RWPE1 (cell line): ENCODE data around the gene ACER3.

Source experiments
- CTCF ChIA-PET: fragments of 350-600 bp; sonication (Branson Sonifier 250); formaldehyde crosslinking; extraction: SDS; loops from one replicate; lab custom pipeline; 2021; lab: Yijun Ruan, JAX
- POLR2A ChIA-PET: fragments of 400-600 bp; formaldehyde crosslinking; extraction: SDS; loops from one replicate; lab custom pipeline; 2020; ENCODE audit warnings: antibody characterized with exemption; ENCODE audit not compliant: low non-redundant PET; lab: Yijun Ruan, JAX
- DNase-seq: peaks from one replicate; pipeline ENCODE4 v3.0.0; 2012; ENCODE audit warnings: low spot score
- H3K27ac ChIP-seq: fragments of 450-650 bp; 2 replicates; pipeline ENCODE4 v1.5.1; 2017
- TF ChIP-seq, protein P1 (sequence below): fragments of 450-650 bp; conservative IDR thresholded peaks from 2 replicates; pipeline ENCODE4 v1.5.1; 2017; ENCODE audit warnings: low read depth, mild to moderate bottlenecking

The ACER3 gene

DNA sequence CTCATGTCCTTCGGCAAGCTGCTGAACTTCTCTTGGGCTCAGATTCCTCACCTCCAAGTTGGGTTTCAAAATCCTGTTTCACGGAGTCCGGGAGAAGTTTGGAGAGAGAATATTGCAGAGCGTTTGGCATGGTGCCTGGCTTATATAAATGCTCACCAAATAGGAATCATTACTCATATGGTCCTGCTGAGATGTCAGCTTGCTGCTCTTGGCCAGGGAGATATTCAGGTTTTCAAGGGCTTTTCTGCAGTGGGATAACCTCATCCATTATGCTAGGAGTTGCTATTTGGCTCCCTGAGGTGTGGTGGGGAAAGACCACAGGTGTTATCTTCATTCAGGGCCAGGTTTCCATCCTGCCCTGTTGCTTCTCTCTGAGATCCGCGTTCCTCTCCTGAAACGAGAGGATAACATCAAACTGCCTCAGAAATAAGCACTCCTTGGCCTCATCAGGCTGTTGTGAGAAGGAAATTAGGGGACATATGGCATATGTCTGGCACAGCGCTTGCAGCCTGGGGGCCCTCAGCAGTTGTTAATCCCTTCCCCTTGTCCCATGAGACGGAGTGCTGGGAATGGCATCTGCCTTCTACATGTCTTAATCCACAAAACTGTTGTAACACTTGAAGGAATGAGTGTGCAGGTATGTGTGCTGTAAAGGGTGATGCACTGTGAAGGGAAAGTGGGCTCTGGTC lies 29.9 kb upstream of the ACER3 start:
- POLR2A ChIA-PET = no interaction called here
- TF ChIP-seq, protein P1, sequence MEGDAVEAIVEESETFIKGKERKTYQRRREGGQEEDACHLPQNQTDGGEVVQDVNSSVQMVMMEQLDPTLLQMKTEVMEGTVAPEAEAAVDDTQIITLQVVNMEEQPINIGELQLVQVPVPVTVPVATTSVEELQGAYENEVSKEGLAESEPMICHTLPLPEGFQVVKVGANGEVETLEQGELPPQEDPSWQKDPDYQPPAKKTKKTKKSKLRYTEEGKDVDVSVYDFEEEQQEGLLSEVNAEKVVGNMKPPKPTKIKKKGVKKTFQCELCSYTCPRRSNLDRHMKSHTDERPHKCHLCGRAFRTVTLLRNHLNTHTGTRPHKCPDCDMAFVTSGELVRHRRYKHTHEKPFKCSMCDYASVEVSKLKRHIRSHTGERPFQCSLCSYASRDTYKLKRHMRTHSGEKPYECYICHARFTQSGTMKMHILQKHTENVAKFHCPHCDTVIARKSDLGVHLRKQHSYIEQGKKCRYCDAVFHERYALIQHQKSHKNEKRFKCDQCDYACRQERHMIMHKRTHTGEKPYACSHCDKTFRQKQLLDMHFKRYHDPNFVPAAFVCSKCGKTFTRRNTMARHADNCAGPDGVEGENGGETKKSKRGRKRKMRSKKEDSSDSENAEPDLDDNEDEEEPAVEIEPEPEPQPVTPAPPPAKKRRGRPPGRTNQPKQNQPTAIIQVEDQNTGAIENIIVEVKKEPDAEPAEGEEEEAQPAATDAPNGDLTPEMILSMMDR = no peak
- H3K27ac ChIP-seq = peak overlapping the region; percentile 45; the same call in 1 of the 2 replicates
- CTCF ChIA-PET = no interaction called here
- peak; percentile 44 for DNase-seq

DNA sequence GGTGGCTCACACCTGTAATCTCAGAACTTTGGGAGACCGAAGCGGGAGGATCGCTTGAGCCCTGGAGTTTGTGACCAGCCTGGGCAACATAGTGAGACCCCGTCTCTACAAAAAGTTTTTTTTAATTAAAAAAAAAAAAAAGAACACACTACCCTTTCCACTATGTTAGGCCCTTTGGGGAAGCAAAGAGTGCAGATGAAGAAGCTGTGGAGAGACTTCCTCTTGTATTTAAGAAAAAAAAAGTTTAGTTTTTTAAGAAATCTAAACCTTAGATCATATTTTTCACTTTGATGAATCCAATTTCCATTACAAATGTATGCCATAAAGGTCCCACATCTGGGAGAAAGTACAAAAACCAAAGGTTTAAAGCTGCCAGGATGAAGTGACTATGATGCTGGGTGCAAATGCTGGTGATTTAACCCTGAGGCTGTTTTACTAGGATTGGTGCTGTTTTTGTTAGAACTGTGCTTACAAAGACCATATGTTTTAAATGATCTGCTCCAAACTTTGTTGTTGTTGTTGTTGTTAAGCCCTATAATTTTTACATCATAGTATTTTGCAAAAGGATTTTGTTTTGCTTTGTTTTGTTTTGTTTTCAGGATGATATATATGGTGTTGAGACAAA lies 28.9 kb upstream of the ACER3 start:
- no peak overlapping the region for H3K27ac ChIP-seq
- POLR2A ChIA-PET = no interaction called here
- TF ChIP-seq, protein P1 = no peak
- CTCF ChIA-PET = interaction anchor here (0.6 kb wide), 1 partner anchor 18 kb away, joined by 6 read pairs; no protein-coding TSS in a partner anchor
- DNase-seq = no peak

DNA sequence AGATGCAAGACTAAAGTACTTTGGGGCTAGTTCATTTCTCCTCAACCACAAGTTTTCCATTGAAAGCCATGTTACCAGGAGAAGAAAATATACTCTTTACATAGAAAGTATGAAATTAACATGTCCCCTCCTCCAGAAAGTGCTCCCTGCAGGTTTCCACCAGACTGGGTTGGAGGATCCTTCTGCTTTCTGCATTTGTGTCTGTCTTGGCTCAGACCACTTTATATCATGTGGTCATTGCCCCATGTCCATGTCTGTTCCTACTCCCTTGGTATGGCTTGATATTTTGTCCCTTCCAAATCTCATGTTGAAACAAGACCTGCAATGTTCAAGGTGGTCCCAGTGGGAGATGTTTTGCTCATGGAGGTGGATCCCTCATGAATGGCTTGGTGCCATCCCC lies 28.4 kb upstream of the ACER3 start:
- no peak overlapping the region for H3K27ac ChIP-seq
- DNase-seq = no peak
- ChIA-PET POLR2A (no interaction called here), CTCF (interaction anchor here (0.6 kb wide), 1 partner anchor 17 kb away, joined by 6 read pairs; no protein-coding TSS in a partner anchor)
- TF ChIP-seq, protein P1 = no peak

DNA sequence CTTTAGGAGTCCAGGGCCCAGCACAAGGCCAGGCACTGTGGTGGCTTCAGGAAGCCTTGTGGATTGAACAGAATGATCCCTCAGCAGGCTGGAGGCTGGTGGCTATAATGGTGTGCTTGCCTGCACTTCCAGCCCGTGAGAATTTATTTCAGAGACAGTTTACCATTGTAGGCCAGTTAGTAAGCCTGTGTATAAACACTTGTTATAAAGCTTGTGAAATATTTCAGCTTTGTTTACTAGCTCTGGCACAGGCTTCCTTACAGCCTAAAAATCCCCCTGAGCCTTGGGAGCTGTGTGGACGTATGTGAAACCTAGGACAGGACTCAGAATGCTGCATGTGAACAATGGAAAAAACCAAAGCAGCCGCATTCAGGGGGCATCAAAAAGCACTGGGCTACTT lies 26.6 kb upstream of the ACER3 start:
- no peak overlapping the region for H3K27ac ChIP-seq
- CTCF ChIA-PET = no interaction called here
- TF ChIP-seq, protein P1 = no peak
- no peak for DNase-seq
- POLR2A ChIA-PET = no interaction called here

DNA sequence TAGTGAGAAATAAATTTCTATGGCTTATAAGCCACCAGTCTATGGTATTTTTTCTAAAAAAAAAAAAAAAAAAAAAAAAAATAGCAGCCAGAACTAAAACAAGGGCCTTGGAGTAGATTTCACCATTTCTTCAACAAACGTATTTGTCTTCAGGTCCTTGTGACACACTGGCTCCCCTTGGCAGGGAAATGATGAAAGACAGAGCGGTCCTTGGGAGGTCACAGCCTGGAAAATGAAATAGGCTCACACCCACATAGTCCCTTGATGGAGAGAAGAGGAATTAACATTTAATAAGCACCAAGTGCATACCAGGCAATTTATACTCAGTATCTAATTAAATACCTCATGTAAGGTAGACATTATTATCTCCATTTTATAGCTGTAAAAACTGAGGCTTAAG lies 25.7 kb upstream of the ACER3 start:
- POLR2A ChIA-PET = no interaction called here
- no peak for DNase-seq
- no peak overlapping the region for H3K27ac ChIP-seq
- CTCF ChIA-PET = interaction anchor here (0.6 to 0.9 kb wide), 3 partner anchors 84 to 116 kb away, joined by 3 read pairs; no protein-coding TSS in a partner anchor
- TF ChIP-seq, protein P1 = no peak

DNA sequence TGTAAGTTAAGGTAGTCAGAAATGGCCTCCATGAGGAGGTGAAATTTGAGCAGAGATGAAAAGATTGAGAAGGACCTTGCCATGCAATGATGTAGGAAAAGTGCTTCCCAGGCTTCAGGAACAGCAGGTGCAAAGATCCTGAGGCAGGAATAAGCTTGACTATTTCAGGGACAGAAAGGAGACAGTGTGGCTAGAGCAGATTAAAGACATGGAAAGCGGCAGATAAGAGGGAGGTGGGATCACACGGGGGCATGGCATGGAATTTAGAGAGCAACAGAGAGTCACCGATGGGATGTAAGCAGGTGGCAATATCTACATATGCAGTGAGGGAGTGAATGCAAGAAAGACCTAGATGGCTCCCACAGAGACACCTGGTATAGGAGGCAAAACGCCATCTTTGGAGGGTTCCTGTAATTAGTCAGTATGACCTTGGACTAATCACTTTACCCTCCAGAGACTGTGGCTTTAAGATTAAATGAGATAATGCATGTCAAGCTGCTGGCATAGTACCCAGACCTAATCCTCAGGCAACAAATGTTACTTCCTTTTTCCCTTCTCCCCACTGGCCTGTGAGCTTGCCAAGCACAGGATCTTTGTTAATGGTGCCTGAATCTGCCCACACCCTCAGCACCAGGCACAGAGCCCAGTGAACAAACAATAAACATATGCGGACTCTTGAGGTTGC lies 24.6 kb upstream of the ACER3 start:
- H3K27ac ChIP-seq = peak overlapping the region; percentile 82
- TF ChIP-seq, protein P1 = no peak
- ChIA-PET CTCF (interaction anchor here (0.6 to 0.9 kb wide), 3 partner anchors 83 to 115 kb away, joined by 3 read pairs; no protein-coding TSS in a partner anchor), POLR2A (no interaction called here)
- peak; percentile 30 for DNase-seq
